Testis (tissue), 2 donors: Measurements from ENCODE around the gene GRIK5.

Experiments
- CTCF ChIP-seq, 3 experiments: fragments of 450-650 bp in 2 of 3; fragments of 200-600 bp in 1 of 3; sonication (generic) in 1 of 3; IDR thresholded peaks; one replicate each; pipeline ENCODE4 v1.5.1; 2016 to 2019; ENCODE audit warnings: antibody characterized with exemption in 3 of 3, mild to moderate bottlenecking in 2 of 3, moderate library complexity in 1 of 3
- POLR2A ChIP-seq: fragments of 450-650 bp; IDR thresholded peaks from one replicate; pipeline ENCODE4 v1.6.1; 2017; ENCODE audit warnings: antibody characterized with exemption, mild to moderate bottlenecking, moderate library complexity

GRCh38 chr19:42079276-42079669 lies 9.3 kb upstream of the GRIK5 start:
- no peak for TF ChIP-seq POLR2A
- no peak for TF ChIP-seq CTCF (IDR thresholded peaks at IDR 0.05)
